Ishikawa (cell line): Measurements from ENCODE around the gene TRAF7.
A peak's percentile ranks its signal among the peaks of the same experiment; 100 is the strongest.

ENCODE experiments used
- CEBPB ChIP-seq: IDR thresholded peaks from 2 replicates; pipeline ENCODE4 v1.6.1; 2012
- EGR1 ChIP-seq: IDR thresholded peaks from 2 replicates; pipeline ENCODE4 v1.6.1; 2012
- EP300 ChIP-seq: IDR thresholded peaks from 2 replicates; pipeline ENCODE4 v1.6.1; 2012; ENCODE audit warnings: borderline replicate concordance
- FOXM1 ChIP-seq: IDR thresholded peaks from 2 replicates; pipeline ENCODE4 v1.6.1; 2012; ENCODE audit warnings: low read depth, borderline replicate concordance
- NFIC ChIP-seq: IDR thresholded peaks from 2 replicates; pipeline ENCODE4 v1.6.1; 2012
- RAD21 ChIP-seq: IDR thresholded peaks from 2 replicates; pipeline ENCODE4 v1.6.1; 2012; ENCODE audit warnings: low read depth
- TCF12 ChIP-seq: IDR thresholded peaks from 2 replicates; pipeline ENCODE4 v1.6.1; 2012; ENCODE audit warnings: low read depth
- TEAD4 ChIP-seq: IDR thresholded peaks from 2 replicates; pipeline ENCODE4 v1.6.1; 2012
- ZBTB7A ChIP-seq: IDR thresholded peaks from 2 replicates; pipeline ENCODE4 v1.6.1; 2012; ENCODE audit warnings: low read depth
- TF ChIP-seq, protein P1 (sequence below): IDR thresholded peaks from 2 replicates; pipeline ENCODE4 v1.6.1; 2012
- TF ChIP-seq, protein P2 (sequence below): IDR thresholded peaks from 2 replicates; pipeline ENCODE4 v1.6.1; 2012; ENCODE audit warnings: low read depth, mild to moderate bottlenecking
- TF ChIP-seq, protein P3 (sequence below): IDR thresholded peaks from 2 replicates; pipeline ENCODE4 v1.6.1; 2012

The TRAF7 gene

DNA sequence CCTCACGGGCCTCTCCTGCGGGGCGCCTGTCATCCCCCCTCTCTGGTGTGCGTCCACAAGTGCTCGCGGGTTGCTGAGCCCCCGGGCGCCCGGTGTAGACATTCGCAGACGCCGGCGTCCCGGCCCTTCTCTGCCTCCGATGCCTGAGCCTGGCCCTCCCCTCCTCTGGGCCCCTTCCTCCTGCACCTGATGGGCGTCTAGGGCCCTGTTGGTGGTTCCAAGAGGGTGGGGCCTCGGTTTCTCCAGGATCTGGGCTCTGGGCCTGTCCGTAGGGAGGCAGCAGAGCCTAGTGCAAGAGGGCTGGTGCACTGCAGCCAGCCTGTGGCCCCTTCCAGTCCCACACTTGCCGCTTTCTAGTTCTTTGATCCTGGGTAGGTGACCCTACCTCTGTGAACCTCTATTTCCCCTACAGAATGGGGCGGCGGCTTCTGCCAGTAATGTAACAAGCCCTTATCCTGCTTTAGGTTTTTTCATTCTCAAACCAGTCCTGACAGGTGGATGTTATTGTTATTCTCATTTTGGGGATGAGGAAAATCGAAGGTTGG, 68.4 kb downstream of the TRAF7 start:
- peak; percentile 25; the same call in 1 of the 2 replicates for TF ChIP-seq ZBTB7A
- TF ChIP-seq RAD21, result peak; percentile 34; the same call in 1 of the 2 replicates
- TF ChIP-seq, protein P1, sequence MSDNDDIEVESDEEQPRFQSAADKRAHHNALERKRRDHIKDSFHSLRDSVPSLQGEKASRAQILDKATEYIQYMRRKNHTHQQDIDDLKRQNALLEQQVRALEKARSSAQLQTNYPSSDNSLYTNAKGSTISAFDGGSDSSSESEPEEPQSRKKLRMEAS, result no peak

DNA sequence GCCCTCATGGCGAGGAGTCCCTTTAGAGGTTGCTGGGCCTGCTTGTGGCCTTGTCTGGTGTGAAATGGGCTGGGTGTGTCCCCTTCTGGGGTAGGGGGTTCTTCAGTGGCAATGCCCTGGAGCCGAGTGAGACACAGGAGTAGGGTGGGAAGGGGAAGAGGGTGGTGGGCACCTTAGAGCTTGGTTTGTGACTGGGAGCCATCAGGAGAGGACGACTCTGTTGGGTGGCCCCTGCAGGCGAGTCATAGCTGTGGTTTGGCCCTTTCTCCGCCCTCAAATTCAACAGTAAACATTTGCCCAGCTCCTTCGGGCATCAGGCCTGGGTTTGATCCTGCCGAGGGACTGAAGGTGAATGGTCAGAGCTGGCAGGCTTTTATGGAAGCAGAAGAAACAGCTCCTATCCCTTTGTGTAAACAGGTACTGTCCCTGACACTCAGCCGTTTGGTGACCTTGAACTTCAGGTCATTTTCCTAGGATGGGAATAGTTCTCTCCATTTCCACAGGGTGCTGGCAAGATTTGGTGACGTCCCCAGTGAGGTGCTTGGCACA, 70.7 kb downstream of the TRAF7 start:
- TF ChIP-seq, protein P2, sequence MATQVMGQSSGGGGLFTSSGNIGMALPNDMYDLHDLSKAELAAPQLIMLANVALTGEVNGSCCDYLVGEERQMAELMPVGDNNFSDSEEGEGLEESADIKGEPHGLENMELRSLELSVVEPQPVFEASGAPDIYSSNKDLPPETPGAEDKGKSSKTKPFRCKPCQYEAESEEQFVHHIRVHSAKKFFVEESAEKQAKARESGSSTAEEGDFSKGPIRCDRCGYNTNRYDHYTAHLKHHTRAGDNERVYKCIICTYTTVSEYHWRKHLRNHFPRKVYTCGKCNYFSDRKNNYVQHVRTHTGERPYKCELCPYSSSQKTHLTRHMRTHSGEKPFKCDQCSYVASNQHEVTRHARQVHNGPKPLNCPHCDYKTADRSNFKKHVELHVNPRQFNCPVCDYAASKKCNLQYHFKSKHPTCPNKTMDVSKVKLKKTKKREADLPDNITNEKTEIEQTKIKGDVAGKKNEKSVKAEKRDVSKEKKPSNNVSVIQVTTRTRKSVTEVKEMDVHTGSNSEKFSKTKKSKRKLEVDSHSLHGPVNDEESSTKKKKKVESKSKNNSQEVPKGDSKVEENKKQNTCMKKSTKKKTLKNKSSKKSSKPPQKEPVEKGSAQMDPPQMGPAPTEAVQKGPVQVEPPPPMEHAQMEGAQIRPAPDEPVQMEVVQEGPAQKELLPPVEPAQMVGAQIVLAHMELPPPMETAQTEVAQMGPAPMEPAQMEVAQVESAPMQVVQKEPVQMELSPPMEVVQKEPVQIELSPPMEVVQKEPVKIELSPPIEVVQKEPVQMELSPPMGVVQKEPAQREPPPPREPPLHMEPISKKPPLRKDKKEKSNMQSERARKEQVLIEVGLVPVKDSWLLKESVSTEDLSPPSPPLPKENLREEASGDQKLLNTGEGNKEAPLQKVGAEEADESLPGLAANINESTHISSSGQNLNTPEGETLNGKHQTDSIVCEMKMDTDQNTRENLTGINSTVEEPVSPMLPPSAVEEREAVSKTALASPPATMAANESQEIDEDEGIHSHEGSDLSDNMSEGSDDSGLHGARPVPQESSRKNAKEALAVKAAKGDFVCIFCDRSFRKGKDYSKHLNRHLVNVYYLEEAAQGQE, result no peak
- TF ChIP-seq EP300 (no peak), CEBPB (no peak), NFIC (no peak)
- TF ChIP-seq, protein P1, result no peak

DNA sequence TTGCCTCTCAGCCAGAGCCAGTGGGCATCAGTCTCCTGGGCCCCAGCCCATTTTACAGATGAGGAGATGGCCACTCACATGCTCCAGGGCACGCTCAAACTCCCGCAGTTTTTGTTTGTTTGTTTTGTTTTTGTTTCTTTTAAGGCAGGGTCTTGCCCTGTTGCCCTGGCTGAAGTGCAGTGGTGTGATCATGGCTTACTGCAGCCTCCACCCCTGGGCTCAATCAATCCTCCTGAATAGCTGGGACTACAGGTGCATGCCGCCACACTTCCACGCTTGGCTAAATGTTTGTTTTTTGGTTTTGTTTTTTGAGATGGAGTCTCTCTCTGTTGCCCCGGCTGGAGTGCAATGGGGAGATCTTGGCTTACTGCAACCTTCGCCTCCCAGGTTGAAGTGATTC, 71.3 kb downstream of the TRAF7 start:
- TF ChIP-seq FOXM1, result no peak
- TF ChIP-seq, protein P3, sequence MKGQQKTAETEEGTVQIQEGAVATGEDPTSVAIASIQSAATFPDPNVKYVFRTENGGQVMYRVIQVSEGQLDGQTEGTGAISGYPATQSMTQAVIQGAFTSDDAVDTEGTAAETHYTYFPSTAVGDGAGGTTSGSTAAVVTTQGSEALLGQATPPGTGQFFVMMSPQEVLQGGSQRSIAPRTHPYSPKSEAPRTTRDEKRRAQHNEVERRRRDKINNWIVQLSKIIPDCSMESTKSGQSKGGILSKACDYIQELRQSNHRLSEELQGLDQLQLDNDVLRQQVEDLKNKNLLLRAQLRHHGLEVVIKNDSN, result no peak
- no peak for TF ChIP-seq TEAD4
- TF ChIP-seq, protein P2, result no peak
- no peak for TF ChIP-seq EGR1
- no peak for TF ChIP-seq TCF12
- no peak for TF ChIP-seq CEBPB
